Measurements from ENCODE around the gene ACOT13.

ACOT13 gene

GRCh38 chr6:24666097-24666640 is 708 bp upstream of the ACOT13 start:
- TF ChIP-seq SIN3A (IDR thresholded peaks at IDR 0.05; ENCODE audit: borderline replicate concordance, insufficient read depth, low read length) (0 out of 2 replicates have a peak, but pooled peaks have one; percentile 54), REST (IDR thresholded peaks at IDR 0.05; ENCODE audit: insufficient read depth in 1 of 2, low read depth in 2 of 2, low read length in 2 of 2) (0 out of 4 replicates have a peak, but pooled peaks of 1 of the 2 experiments have one; percentile 1), POLR2AphosphoS5 (IDR thresholded peaks at IDR 0.05; ENCODE audit: low read depth, low read length) (no peak)

- no peak for TF ChIP-seq SIN3A (IDR thresholded peaks at IDR 0.05; ENCODE audit: borderline replicate concordance, insufficient read depth, low read length)
- TF ChIP-seq FOXP2 (optimal IDR thresholded peaks at IDR 0.05; ENCODE audit: borderline replicate concordance, extremely low read depth, extremely low read length, insufficient read depth) = no peak
- no peak for TF ChIP-seq POLR2AphosphoS5 (IDR thresholded peaks at IDR 0.05; ENCODE audit: low read depth, low read length)
- TF ChIP-seq TAF1 (IDR thresholded peaks at IDR 0.05; ENCODE audit: borderline replicate concordance, insufficient read depth, low read length) = no peak
- TF ChIP-seq REST (IDR thresholded peaks at IDR 0.05; ENCODE audit: insufficient read depth in 1 of 2, low read depth in 2 of 2, low read length in 2 of 2) = no peak
Observed at GRCh38 chr6:24667378-24667803, 514 bp downstream of the ACOT13 start.

GRCh38 chr6:24668997-24669361 is 2.1 kb downstream of the ACOT13 start:
- TF ChIP-seq SIN3A (IDR thresholded peaks at IDR 0.05; ENCODE audit: borderline replicate concordance, insufficient read depth, low read length) (no peak), FOXP2 (optimal IDR thresholded peaks at IDR 0.05; ENCODE audit: borderline replicate concordance, extremely low read depth, extremely low read length, insufficient read depth) (no peak), REST (IDR thresholded peaks at IDR 0.05; ENCODE audit: insufficient read depth in 1 of 2, low read depth in 2 of 2, low read length in 2 of 2) (no peak), POLR2AphosphoS5 (IDR thresholded peaks at IDR 0.05; ENCODE audit: low read depth, low read length) (no peak), TAF1 (IDR thresholded peaks at IDR 0.05; ENCODE audit: borderline replicate concordance, insufficient read depth, low read length) (no peak)

GRCh38 chr6:24672620-24673182 is 5.8 kb downstream of the ACOT13 start:
- no peak for TF ChIP-seq POLR2AphosphoS5 (IDR thresholded peaks at IDR 0.05; ENCODE audit: low read depth, low read length)
- TF ChIP-seq REST (IDR thresholded peaks at IDR 0.05; ENCODE audit: insufficient read depth in 1 of 2, low read depth in 2 of 2, low read length in 2 of 2) = no peak
- TF ChIP-seq TAF1 (IDR thresholded peaks at IDR 0.05; ENCODE audit: borderline replicate concordance, insufficient read depth, low read length) = no peak
- no peak for TF ChIP-seq FOXP2 (optimal IDR thresholded peaks at IDR 0.05; ENCODE audit: borderline replicate concordance, extremely low read depth, extremely low read length, insufficient read depth)
- no peak for TF ChIP-seq SIN3A (IDR thresholded peaks at IDR 0.05; ENCODE audit: borderline replicate concordance, insufficient read depth, low read length)
